Loucy (cell line): ENCODE results near the gene METTL2A.
"Not testable (repeated sequence)": the region's sequence is repeated elsewhere in the genome, so short reads cannot be mapped to it uniquely, and the experiment has no call there.

Experiments
- H2AFZ ChIP-seq: fragments of 200-600 bp; sonication (generic); 2 replicates; pipeline ENCODE4 v1.6.0; 2016; ENCODE audit warnings: antibody characterized with exemption, mild to moderate bottlenecking, low read length, moderate library complexity
- H3F3A ChIP-seq: fragments of 200-600 bp; 2 replicates; pipeline ENCODE4 v1.6.0; 2016; ENCODE audit warnings: antibody characterized with exemption, low read depth, mild to moderate bottlenecking
- H3K27me3 ChIP-seq: fragments of 200-600 bp; sonication (generic); 2 replicates; pipeline ENCODE4 v1.6.1; 2014; ENCODE audit warnings: low read length, mild to moderate bottlenecking; ENCODE audit not compliant: insufficient read depth, poor library complexity, severe bottlenecking
- H3K36me3 ChIP-seq: fragments of 200-600 bp; sonication (generic); 2 replicates; pipeline ENCODE4 v1.6.1; 2016; ENCODE audit warnings: low read length; ENCODE audit not compliant: insufficient read depth
- H3K4me1 ChIP-seq: fragments of 200-600 bp; sonication (generic); 2 replicates; pipeline ENCODE4 v1.5.1; 2014; ENCODE audit warnings: low read length, mild to moderate bottlenecking; ENCODE audit not compliant: insufficient read depth, poor library complexity, severe bottlenecking
- H3K4me2 ChIP-seq: fragments of 200-600 bp; sonication (generic); 2 replicates; pipeline ENCODE4 v1.6.0; 2014; ENCODE audit warnings: antibody characterized with exemption, low read length, low read depth, mild to moderate bottlenecking; ENCODE audit not compliant: poor library complexity, severe bottlenecking
- H3K4me3 ChIP-seq: fragments of 200-600 bp; sonication (generic); 2 replicates; pipeline ENCODE4 v1.5.1; 2014; ENCODE audit warnings: low read length, mild to moderate bottlenecking, mixed read lengths; ENCODE audit not compliant: poor library complexity, severe bottlenecking
- H3K79me2 ChIP-seq: fragments of 200-600 bp; sonication (generic); 2 replicates; pipeline ENCODE4 v1.6.1; 2014; ENCODE audit warnings: low read length; ENCODE audit not compliant: insufficient read depth
- H3K9ac ChIP-seq: fragments of 200-600 bp; sonication (generic); 2 replicates; pipeline ENCODE4 v1.6.0; 2014; ENCODE audit warnings: mild to moderate bottlenecking, low read depth, low read length, moderate library complexity; ENCODE audit not compliant: poor library complexity, severe bottlenecking
- H3K9me2 ChIP-seq: fragments of 200-600 bp; sonication (generic); replicated peaks from 2 replicates; pipeline ENCODE4 v1.6.1; 2016; ENCODE audit warnings: low read depth, low read length, mixed read lengths
- H3K9me3 ChIP-seq: fragments of 200-600 bp; sonication (generic); 2 replicates; pipeline ENCODE4 v1.6.1; 2014; ENCODE audit warnings: mild to moderate bottlenecking, antibody characterized with exemption, low read length, low read depth; ENCODE audit not compliant: insufficient read depth
- H4K20me1 ChIP-seq: fragments of 200-600 bp; sonication (generic); 2 replicates; pipeline ENCODE4 v1.6.0; 2014; ENCODE audit warnings: antibody characterized with exemption, low read length, mild to moderate bottlenecking; ENCODE audit not compliant: insufficient read depth, poor library complexity, severe bottlenecking
- EZH2phosphoT487 ChIP-seq: fragments of 200-600 bp; IDR thresholded peaks from 2 replicates; pipeline ENCODE4 v1.6.1; 2018; ENCODE audit warnings: antibody characterized with exemption, mild to moderate bottlenecking, moderate library complexity, borderline replicate concordance
- TF ChIP-seq, protein P1 (sequence below): fragments of 200-600 bp; sonication (generic); conservative IDR thresholded peaks from 2 replicates; pipeline ENCODE4 v1.5.1; 2014; ENCODE audit warnings: mild to moderate bottlenecking, antibody characterized with exemption, low read length

METTL2A gene

GRCh38 chr17:62423647-62424461 lies at the start of gene METTL2A:
METTL2A (plus strand) TSS chr17:62423897; CDS start chr17:62423903, 6 bp downstream.
- H3K4me1 ChIP-seq, H3K36me3 ChIP-seq, H3K27me3 ChIP-seq, H3F3A ChIP-seq, H3K9me3 ChIP-seq, H4K20me1 ChIP-seq, H3K9me2 ChIP-seq: not testable (repeated sequence)
- H3K4me2 ChIP-seq, result peak within 1 kb of the TSS; percentile 95
- peak within 1 kb of the TSS; percentile 99 for H2AFZ ChIP-seq
- TF ChIP-seq, protein P1, sequence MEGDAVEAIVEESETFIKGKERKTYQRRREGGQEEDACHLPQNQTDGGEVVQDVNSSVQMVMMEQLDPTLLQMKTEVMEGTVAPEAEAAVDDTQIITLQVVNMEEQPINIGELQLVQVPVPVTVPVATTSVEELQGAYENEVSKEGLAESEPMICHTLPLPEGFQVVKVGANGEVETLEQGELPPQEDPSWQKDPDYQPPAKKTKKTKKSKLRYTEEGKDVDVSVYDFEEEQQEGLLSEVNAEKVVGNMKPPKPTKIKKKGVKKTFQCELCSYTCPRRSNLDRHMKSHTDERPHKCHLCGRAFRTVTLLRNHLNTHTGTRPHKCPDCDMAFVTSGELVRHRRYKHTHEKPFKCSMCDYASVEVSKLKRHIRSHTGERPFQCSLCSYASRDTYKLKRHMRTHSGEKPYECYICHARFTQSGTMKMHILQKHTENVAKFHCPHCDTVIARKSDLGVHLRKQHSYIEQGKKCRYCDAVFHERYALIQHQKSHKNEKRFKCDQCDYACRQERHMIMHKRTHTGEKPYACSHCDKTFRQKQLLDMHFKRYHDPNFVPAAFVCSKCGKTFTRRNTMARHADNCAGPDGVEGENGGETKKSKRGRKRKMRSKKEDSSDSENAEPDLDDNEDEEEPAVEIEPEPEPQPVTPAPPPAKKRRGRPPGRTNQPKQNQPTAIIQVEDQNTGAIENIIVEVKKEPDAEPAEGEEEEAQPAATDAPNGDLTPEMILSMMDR, result peak; percentile 31
- H3K4me3 ChIP-seq, result peak within 1 kb of the TSS; percentile 88
- H3K79me2 ChIP-seq, result peaks cover 22% of the 10 kb centered on the region
- H3K9ac ChIP-seq, result peak within 1 kb of the TSS; percentile 80

DNA sequence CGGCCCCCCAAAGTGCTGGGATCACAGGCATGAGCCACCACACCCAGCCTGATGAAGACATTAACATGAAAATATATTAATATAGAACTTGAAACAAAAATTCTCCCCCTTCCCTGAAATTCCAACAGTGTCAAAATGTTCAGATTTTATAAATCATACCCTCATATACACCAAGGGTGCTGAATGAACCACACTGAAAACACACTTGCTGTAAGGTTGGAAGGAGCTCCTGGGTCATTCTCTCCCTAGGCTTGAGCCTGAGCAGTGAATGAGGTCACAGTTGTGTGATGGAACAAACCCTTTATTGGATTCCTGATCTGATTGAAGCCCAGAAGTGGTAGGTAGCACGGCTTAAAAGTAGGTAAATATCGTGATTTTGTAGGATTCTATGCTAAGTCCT lies 43.4 kb upstream of the METTL2A start, which contains the start of gene EFCAB3:
EFCAB3 (plus strand) TSS at position 301 of the 400 bp plus-strand sequence. CDS start 2,427 bp downstream, outside the sequence.
- Histone ChIP-seq H3K4me1 (no peaks in the 10 kb centered on the region), H3K27me3 (no peaks in the 10 kb centered on the region), H3K36me3 (no peaks in the 10 kb centered on the region), H4K20me1 (no peaks in the 10 kb centered on the region), H3K79me2 (no peaks in the 10 kb centered on the region), H3K4me3 (no peak within 1 kb of the TSS), H3K9me3 (no peaks in the 10 kb centered on the region), H3K9ac (no peak within 1 kb of the TSS), H3K4me2 (no peak within 1 kb of the TSS), H2AFZ (no peak within 1 kb of the TSS), H3K9me2 (no peaks in the 10 kb centered on the region), H3F3A (no peaks in the 10 kb centered on the region)
- no peak for TF ChIP-seq EZH2phosphoT487
- TF ChIP-seq, protein P1, result no peak

DNA sequence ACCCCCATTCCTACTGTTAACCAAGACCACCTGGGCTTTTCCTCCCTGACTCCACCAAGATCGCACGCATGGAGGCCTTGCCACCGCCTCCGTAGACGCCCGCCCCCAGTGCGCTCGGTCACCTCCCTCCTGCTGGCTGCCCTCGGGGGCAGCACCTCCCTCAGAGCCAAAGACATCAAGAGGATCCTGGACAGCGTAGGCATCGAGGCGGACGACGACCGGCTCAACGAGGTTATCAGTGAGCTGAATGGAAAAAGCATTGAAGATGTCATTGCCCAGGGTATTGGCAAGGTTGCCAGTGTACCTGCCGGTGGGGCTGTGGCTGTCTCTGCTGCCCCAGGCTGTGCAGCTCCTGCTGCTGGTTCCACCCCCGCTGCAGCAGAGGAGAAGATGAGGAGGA lies 42.1 kb upstream of the METTL2A start:
- Histone ChIP-seq H2AFZ (no peak overlapping the region), H3K79me2 (no peaks in the 10 kb centered on the region), H3F3A (no peaks in the 10 kb centered on the region), H3K4me2 (no peak overlapping the region), H3K4me1 (no peaks in the 10 kb centered on the region), H3K36me3 (no peaks in the 10 kb centered on the region), H4K20me1 (no peaks in the 10 kb centered on the region), H3K9ac (no peak overlapping the region), H3K9me3 (no peaks in the 10 kb centered on the region), H3K27me3 (no peaks in the 10 kb centered on the region), H3K4me3 (no peak overlapping the region), H3K9me2 (no peaks in the 10 kb centered on the region)
- TF ChIP-seq EZH2phosphoT487, result no peak
- TF ChIP-seq, protein P1, result no peak
